ENCODE data around the gene ZBP1. TPM values are rescaled to one million over a fixed set of nuclear protein-coding genes. Genes with fewer than 3 reads are reported as not detected.

ZBP1 gene
- total RNA-seq, 3 donors from 2014 or later, result 0.73 to 2.4 TPM; not detected in 1

DNA sequence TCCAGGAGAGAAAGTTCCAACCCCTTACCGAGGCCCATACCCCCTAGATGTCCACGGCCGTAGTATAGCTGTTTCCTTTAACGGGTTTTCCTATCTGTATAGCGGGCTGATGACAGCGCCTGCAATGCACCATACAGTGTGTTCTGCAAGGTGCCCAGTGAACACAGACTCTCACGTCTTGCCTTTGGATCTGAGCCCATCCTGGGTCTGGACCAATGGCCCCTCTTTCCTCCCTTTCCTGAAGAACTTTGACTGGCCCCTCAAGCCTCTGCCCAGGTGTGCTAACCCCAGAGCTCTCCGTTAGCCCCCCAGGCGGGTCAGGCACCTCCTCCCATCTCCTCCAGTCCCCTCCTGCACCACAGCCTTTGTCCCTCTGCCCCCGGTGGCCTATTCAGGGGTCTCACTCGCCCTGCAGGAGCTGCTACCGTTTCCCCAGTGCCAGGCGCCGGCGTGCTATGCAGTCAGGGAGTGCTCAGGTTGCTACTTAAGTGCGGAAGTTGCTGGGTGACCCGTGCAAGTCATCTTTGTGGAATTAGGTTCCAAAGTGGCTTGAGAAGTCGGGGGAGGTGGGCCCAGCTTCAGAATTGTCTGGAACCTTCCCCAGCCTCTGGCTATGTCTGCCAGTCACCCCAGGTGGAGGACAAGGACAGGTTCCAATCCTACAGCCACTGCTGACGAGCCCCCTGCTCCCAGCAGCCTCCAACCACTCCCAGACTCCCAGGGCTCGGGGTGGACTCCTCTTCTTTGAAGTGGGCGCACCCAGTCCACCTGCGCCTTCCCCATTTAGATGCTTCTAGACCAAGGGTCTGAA lies 35.0 kb upstream of the ZBP1 start:
- DNase-seq (ENCODE audit: low spot score in 2 of 2), result peak in 1 of 2 donors; percentile 33
- H3K27ac ChIP-seq, result no peak overlapping the region
- H3K4me1 ChIP-seq, result no peaks in the 10 kb centered on the region
- no peak overlapping the region for H3K4me3 ChIP-seq
- no peaks in the 10 kb centered on the region for H3K27me3 ChIP-seq
- intact Hi-C loops (cut with DNase I; ENCODE audit: low total_unique reads), result no loop called here
- H3K9me3 ChIP-seq, result no peaks in the 10 kb centered on the region
- H3K36me3 ChIP-seq, result no peaks in the 10 kb centered on the region
- TF ChIP-seq POLR2A (IDR thresholded peaks at IDR 0.05), result no peak
- TF ChIP-seq POLR2AphosphoS5 (IDR thresholded peaks at IDR 0.05), result no peak
- TF ChIP-seq CTCF (IDR thresholded peaks at IDR 0.05), result no peak

GRCh38 chr20:57654363-57654997 lies 34.3 kb upstream of the ZBP1 start:
- TF ChIP-seq CTCF (IDR thresholded peaks at IDR 0.05) (peak; percentile 86 to 95 (median 93)), POLR2A (IDR thresholded peaks at IDR 0.05) (no peak), POLR2AphosphoS5 (IDR thresholded peaks at IDR 0.05) (no peak)
- Histone ChIP-seq H3K27me3 (no peaks in the 10 kb centered on the region), H3K27ac (no peak overlapping the region), H3K4me1 (no peaks in the 10 kb centered on the region), H3K36me3 (no peaks in the 10 kb centered on the region), H3K9me3 (no peaks in the 10 kb centered on the region), H3K4me3 (no peak overlapping the region)
- intact Hi-C loops (cut with DNase I; ENCODE audit: low total_unique reads), result no loop called here
- peak; percentile 47 to 57 for DNase-seq (ENCODE audit: low spot score in 2 of 2)

DNA sequence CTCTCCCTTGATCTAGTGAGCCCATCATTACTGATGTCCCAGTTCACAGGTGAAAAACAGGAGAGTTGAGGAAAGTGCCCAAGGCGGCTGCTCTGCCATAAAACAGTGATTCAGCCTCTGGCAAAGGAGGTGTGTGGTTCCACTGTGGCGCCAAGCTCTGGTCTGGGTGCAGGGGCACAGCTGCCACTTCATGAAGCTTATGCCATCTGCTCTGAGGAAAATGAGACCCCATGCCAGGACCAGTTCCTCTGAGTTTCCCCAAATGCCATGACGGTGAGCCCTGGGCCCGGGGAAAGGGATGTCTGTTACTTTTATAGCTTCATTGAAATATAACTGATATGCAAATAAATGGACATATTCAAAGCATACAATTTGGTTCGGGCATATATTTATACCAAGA lies 33.7 kb upstream of the ZBP1 start:
- H3K36me3 ChIP-seq, result no peaks in the 10 kb centered on the region
- no peak for TF ChIP-seq POLR2A (IDR thresholded peaks at IDR 0.05)
- TF ChIP-seq CTCF (IDR thresholded peaks at IDR 0.05), result no peak
- no peak for TF ChIP-seq POLR2AphosphoS5 (IDR thresholded peaks at IDR 0.05)
- intact Hi-C loops (cut with DNase I; ENCODE audit: low total_unique reads), result no loop called here
- H3K27me3 ChIP-seq, result no peaks in the 10 kb centered on the region
- H3K4me1 ChIP-seq, result no peaks in the 10 kb centered on the region
- no peaks in the 10 kb centered on the region for H3K9me3 ChIP-seq
- H3K27ac ChIP-seq, result no peak overlapping the region
- DNase-seq (ENCODE audit: low spot score in 2 of 2), result no peak
- H3K4me3 ChIP-seq, result no peak overlapping the region

- TF ChIP-seq POLR2AphosphoS5 (IDR thresholded peaks at IDR 0.05) (no peak), POLR2A (IDR thresholded peaks at IDR 0.05) (no peak), CTCF (IDR thresholded peaks at IDR 0.05) (no peak)
- Histone ChIP-seq H3K4me3 (no peak overlapping the region), H3K27me3 (no peaks in the 10 kb centered on the region), H3K27ac (no peak overlapping the region), H3K9me3 (no peaks in the 10 kb centered on the region), H3K36me3 (no peaks in the 10 kb centered on the region), H3K4me1 (no peaks in the 10 kb centered on the region)
- no peak for DNase-seq (ENCODE audit: low spot score in 2 of 2)
- intact Hi-C loops (cut with DNase I; ENCODE audit: low total_unique reads), result no loop called here
These were observed 33.3 kb upstream of the ZBP1 start for GRCh38 chr20:57653546-57653900.

All from breast epithelium (tissue), 4 donors.